HG03045 (cell line): Measurements from ENCODE around the gene RNF114.
A peak's percentile ranks its signal among the peaks of the same experiment; 100 is the strongest.

Experiments
- ATAC-seq: cut with Tn5 transposase; IDR thresholded peaks from one replicate; pipeline ENCODE4 v1.9.1; 2021; ENCODE audit warnings: mild to moderate bottlenecking, moderate library complexity; ENCODE audit not compliant: unreplicated experiment

Gene RNF114

GRCh38 chr20:49901588-49901987 is 34.6 kb upstream of the RNF114 start:
- ATAC-seq, result no peak

DNA sequence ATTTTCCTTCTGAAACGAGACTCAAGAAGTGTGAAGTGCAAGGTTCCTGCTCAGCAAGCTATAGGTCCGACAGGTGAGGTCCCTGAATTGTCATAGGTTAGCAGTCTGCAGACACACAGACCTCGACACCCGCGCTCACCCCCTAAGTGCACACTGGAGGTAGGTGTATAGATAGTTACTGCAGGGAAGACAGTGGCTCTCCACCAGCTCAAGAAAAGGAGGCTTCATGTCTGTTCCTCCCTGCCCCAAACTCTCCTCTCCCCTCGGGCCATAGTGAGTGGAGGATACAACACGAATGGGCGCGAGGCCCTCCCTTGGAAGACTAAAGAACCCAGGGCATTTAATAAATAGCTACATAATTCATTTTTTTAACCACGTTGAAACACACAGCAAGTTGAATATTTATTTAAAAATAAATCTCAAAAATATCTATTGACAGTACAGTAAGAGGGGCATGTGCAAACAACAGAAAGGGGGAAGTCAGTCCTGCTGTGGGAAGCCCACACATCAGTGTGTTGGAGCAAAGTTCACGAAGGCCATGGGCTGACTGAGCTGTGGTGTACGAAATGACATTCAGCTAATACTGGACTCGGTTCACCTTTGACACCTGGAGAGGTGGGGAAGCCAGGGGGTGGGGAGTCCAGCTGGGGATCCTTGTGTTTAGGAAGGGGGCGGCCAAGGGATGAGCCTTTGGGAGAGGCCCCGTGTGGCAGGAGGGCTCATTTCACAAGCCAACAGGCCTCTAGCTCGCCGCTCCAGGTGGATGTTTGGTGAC is 31.6 kb upstream of the RNF114 start:
- no peak for ATAC-seq

GRCh38 chr20:49905415-49906091 is 30.6 kb upstream of the RNF114 start:
- ATAC-seq, result no peak

GRCh38 chr20:49906101-49906604 is 30.0 kb upstream of the RNF114 start:
- no peak for ATAC-seq

GRCh38 chr20:49906615-49907154 is 29.5 kb upstream of the RNF114 start:
- no peak for ATAC-seq

GRCh38 chr20:49907405-49908257 is 28.6 kb upstream of the RNF114 start:
- ATAC-seq, result no peak

DNA sequence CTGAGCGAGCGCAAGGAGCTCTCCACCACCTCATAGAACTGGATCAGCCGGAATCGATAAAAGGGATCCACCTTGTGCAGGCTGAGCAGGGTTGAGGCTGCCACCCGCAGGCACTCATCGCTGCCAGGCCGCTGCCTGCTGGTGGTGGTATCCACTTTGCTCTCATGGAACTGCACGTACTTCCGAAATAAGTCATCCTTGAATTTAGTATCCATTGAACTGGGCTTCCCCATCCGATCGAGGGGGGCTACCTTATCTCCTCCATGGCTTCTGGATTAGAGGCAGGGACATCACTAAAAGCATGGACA is 28.0 kb upstream of the RNF114 start:
- no peak for ATAC-seq

- ATAC-seq, result no peak
Observed at GRCh38 chr20:49909499-49910339, 26.5 kb upstream of the RNF114 start.

GRCh38 chr20:49910340-49910706 is 25.9 kb upstream of the RNF114 start:
- no peak for ATAC-seq

DNA sequence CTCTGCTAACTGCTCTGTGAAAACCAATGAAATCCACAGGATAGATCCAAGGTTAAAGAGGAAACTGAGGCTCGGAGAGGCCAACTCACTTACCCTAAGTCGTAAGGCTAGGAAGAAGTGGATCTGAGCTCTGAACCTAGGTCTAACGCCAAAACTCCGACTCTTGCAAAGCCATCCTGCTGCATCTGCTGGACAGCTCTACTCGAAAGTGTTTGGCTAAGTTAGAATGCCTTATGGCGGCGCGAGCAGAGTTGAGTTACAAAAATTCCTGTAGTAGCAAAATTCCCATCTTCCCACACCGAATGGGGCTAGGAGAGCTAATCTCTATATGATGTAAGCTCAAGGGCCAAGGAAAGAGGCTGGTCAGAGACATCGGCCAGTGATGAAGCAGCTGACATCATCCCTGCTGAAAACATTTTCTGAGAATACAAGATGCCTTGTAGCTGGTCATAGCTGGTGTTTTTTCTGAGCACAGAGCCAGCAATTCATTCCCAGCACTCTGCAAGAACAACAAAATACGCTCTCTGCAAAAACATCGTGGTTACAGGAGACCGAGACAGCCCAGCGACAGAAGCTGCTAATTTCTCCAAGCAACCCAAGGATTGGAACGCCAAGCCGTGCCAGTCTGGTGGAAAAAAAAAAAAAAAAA is 22.7 kb upstream of the RNF114 start:
- ATAC-seq, result no peak

GRCh38 chr20:49914310-49915117 is 21.7 kb upstream of the RNF114 start:
- ATAC-seq, result no peak

- ATAC-seq, result no peak
Observed at GRCh38 chr20:49915118-49915379, 21.1 kb upstream of the RNF114 start.

- ATAC-seq, result peak; percentile 83
Observed at GRCh38 chr20:49915380-49916145, 20.6 kb upstream of the RNF114 start, which contains the start of gene SPATA2. Gene SPATA2, minus strand, starts transcription at chr20:49915529. Its CDS starts 7,039 bp downstream, at chr20:49908490.

DNA sequence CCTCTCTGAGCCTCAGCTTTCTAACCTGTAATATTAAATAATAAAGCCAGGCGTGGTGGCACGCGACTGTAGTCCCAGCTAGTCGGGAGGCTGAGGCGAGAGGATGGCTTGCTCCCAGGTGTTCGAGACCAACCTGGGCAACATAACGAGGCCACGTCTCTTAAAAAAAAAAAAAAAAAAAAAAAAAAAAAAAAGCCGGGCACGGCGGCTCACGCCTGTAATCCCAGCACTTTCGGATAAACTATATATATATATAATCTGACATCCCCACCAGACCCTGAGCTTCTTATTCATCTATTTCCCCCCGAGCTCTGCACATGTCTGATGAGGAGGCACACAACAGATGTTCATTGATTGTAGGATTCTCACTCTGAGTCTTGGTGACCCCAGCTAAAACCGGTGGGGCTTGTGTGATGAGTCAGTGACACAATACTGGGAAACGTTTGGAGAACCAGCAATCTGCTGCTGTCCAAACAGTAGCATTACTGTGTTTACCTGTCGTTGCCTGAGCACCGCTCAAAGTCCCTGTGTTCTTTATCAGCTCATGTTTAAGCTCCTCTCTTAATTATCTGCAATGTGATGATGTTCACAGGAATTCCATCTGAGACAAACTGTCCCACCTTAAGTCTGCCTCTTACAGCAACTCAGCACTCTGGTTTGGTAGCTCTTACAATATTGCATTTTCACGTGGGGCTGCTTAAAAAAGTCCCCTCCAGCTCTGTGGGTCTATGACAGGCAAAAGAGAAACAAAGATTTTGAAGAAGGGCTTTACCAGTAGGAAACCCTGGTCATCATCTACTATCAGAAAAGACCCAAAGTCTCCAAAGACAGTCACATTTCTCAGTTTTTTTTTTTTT is 19.8 kb upstream of the RNF114 start:
- no peak for ATAC-seq

GRCh38 chr20:49918446-49918845 is 17.8 kb upstream of the RNF114 start:
- no peak for ATAC-seq

- ATAC-seq, result no peak
Observed at GRCh38 chr20:49919009-49919408, 17.2 kb upstream of the RNF114 start.

DNA sequence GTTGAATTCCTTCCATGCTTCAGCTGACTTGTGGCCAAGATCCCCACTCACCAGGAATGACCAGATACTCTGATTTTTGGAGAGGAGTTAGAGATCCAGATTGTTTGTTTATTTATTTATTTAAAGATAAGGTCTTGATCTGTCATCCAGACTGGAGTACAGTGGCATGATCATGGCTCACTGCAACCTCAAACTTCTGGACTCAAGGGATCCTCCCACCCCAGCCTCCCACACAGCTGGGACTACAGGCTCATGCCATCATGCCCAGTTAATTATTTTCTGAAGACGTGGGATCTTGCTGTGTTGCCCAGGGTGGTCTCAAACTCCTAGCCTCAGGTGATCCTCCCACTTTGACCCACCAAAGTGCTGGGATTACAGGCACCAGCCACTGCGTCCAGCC is 16.7 kb upstream of the RNF114 start:
- ATAC-seq, result no peak

- ATAC-seq, result no peak
Observed at GRCh38 chr20:49924247-49924646, 11.9 kb upstream of the RNF114 start.
